ENCODE data around the gene SMAD6. TPM values are rescaled to one million over a fixed set of nuclear protein-coding genes. Genes with fewer than 3 reads are reported as not detected.

Gene SMAD6
- total RNA-seq, 3 donors from 2014 or later (not counting 1 experiment from before 2014, with no cell fraction given): 0.07 to 0.38 (median 0.09) TPM

GRCh38 chr15:66735909-66736305 lies 33.9 kb downstream of the SMAD6 start:
- H3K27me3 Mint-ChIP-seq (ENCODE audit: low read depth in 2 of 2): peaks cover 0 to 3% of the 10 kb centered on the region in 2 donors
- H3K27me3 ChIP-seq (ENCODE audit: control insufficient read depth, insufficient read depth, low read length): no peaks in the 10 kb centered on the region
- no peaks in the 10 kb centered on the region for H3K9me3 Mint-ChIP-seq

GRCh38 chr15:66737243-66738010 lies 35.4 kb downstream of the SMAD6 start:
- TF ChIP-seq CTCF (IDR thresholded peaks at IDR 0.05): no peak
- DNase-seq (no peak), ATAC-seq (no peak)
- H3K36me3 Mint-ChIP-seq: no peaks in the 10 kb centered on the region
- H3K27me3 ChIP-seq (ENCODE audit: control insufficient read depth, insufficient read depth, low read length): no peaks in the 10 kb centered on the region
- H3K9me3 ChIP-seq (ENCODE audit: control insufficient read depth, insufficient read depth, low read length): no peaks in the 10 kb centered on the region
- no peaks in the 10 kb centered on the region for H3K36me3 ChIP-seq (ENCODE audit: control insufficient read depth, insufficient read depth, low read length)
- no peak overlapping the region for H3K27ac Mint-ChIP-seq
- H3K4me3 Mint-ChIP-seq: no peak overlapping the region
- H3K9me3 Mint-ChIP-seq: no peaks in the 10 kb centered on the region
- intact Hi-C loops (cut with micrococcal nuclease): no loop called here
- H3K4me1 Mint-ChIP-seq: no peaks in the 10 kb centered on the region
- H3K4me1 ChIP-seq (ENCODE audit: control insufficient read depth, insufficient read depth, low read length): no peaks in the 10 kb centered on the region
- no peak overlapping the region for H3K27ac ChIP-seq (ENCODE audit: low read length)
- 89% methylated on average over 10 of the region's 11 CpGs for WGBS (ENCODE audit: insufficient coverage)
- H3K4me3 ChIP-seq (ENCODE audit: low read length): no peak overlapping the region
- H3K27me3 Mint-ChIP-seq (ENCODE audit: low read depth in 2 of 2): peaks cover 0 to 3% of the 10 kb centered on the region in 2 donors

More at GRCh38 chr15:66735909-66736305, 33.9 kb downstream of the SMAD6 start:
- WGBS (ENCODE audit: insufficient coverage): 79% methylated on average over 7 of the region's 9 CpGs
- H3K27ac ChIP-seq (ENCODE audit: low read length): no peak overlapping the region
- intact Hi-C loops (cut with micrococcal nuclease): no loop called here
- Mint-ChIP-seq H3K4me1 (no peaks in the 10 kb centered on the region), H3K4me3 (no peak overlapping the region), H3K27ac (no peak overlapping the region), H3K36me3 (no peaks in the 10 kb centered on the region)
- H3K4me3 ChIP-seq (ENCODE audit: low read length): no peak overlapping the region
- H3K9me3 ChIP-seq (ENCODE audit: control insufficient read depth, insufficient read depth, low read length): no peaks in the 10 kb centered on the region
- H3K4me1 ChIP-seq (ENCODE audit: control insufficient read depth, insufficient read depth, low read length): no peaks in the 10 kb centered on the region
- no peaks in the 10 kb centered on the region for H3K36me3 ChIP-seq (ENCODE audit: control insufficient read depth, insufficient read depth, low read length)
- no peak for ATAC-seq
- DNase-seq: no peak
- TF ChIP-seq CTCF (IDR thresholded peaks at IDR 0.05): no peak

- no peak overlapping the region for H3K4me3 ChIP-seq (ENCODE audit: low read length)
- no peaks in the 10 kb centered on the region for H3K9me3 ChIP-seq (ENCODE audit: control insufficient read depth, insufficient read depth, low read length)
- H3K4me1 ChIP-seq (ENCODE audit: control insufficient read depth, insufficient read depth, low read length): no peaks in the 10 kb centered on the region
- no peak for DNase-seq
- WGBS (ENCODE audit: insufficient coverage): 87% methylated on average over 10 of the region's 10 CpGs
- intact Hi-C loops (cut with micrococcal nuclease): no loop called here
- Mint-ChIP-seq H3K27ac (no peak overlapping the region), H3K4me1 (no peaks in the 10 kb centered on the region), H3K9me3 (no peaks in the 10 kb centered on the region), H3K4me3 (no peak overlapping the region), H3K36me3 (no peaks in the 10 kb centered on the region), H3K27me3 (ENCODE audit: low read depth in 2 of 2) (peaks cover 0 to 3% of the 10 kb centered on the region in 2 donors)
- no peaks in the 10 kb centered on the region for H3K27me3 ChIP-seq (ENCODE audit: control insufficient read depth, insufficient read depth, low read length)
- H3K36me3 ChIP-seq (ENCODE audit: control insufficient read depth, insufficient read depth, low read length): no peaks in the 10 kb centered on the region
- no peak for ATAC-seq
- TF ChIP-seq CTCF (IDR thresholded peaks at IDR 0.05): no peak
- no peak overlapping the region for H3K27ac ChIP-seq (ENCODE audit: low read length)
These were observed 36.1 kb downstream of the SMAD6 start for GRCh38 chr15:66738116-66738515.

GRCh38 chr15:66738595-66738994 lies 36.6 kb downstream of the SMAD6 start:
- Mint-ChIP-seq H3K9me3 (no peaks in the 10 kb centered on the region), H3K27ac (no peak overlapping the region), H3K36me3 (no peaks in the 10 kb centered on the region), H3K4me3 (no peak overlapping the region), H3K4me1 (no peaks in the 10 kb centered on the region), H3K27me3 (ENCODE audit: low read depth in 2 of 2) (peaks cover 0 to 1% of the 10 kb centered on the region in 2 donors)
- Histone ChIP-seq H3K27me3 (ENCODE audit: control insufficient read depth, insufficient read depth, low read length) (no peaks in the 10 kb centered on the region), H3K4me1 (ENCODE audit: control insufficient read depth, insufficient read depth, low read length) (no peaks in the 10 kb centered on the region), H3K9me3 (ENCODE audit: control insufficient read depth, insufficient read depth, low read length) (no peaks in the 10 kb centered on the region), H3K4me3 (ENCODE audit: low read length) (no peak overlapping the region), H3K36me3 (ENCODE audit: control insufficient read depth, insufficient read depth, low read length) (no peaks in the 10 kb centered on the region), H3K27ac (ENCODE audit: low read length) (no peak overlapping the region)
- 89% methylated on average over 10 of the region's 10 CpGs for WGBS (ENCODE audit: insufficient coverage)
- DNase-seq: no peak
- no peak for ATAC-seq
- intact Hi-C loops (cut with micrococcal nuclease): no loop called here
- TF ChIP-seq CTCF (IDR thresholded peaks at IDR 0.05): no peak

Measured in natural killer cell (primary cell).